BLaER1 treated with 17β-estradiol and CSF1 and Interleukin-3, amounts not matched to agents 10 nM and 100 nM (cell line): ENCODE results near the gene SLC7A1.
A peak's percentile ranks its signal among the peaks of the same experiment; 100 is the strongest.

ENCODE experiments used
- H3K27ac ChIP-seq, 11 experiments: shearing (Covaris generic); formaldehyde crosslinking; 2 replicates each; pipeline ENCODE4 v1.8.1; 2022
- H3K27me3 ChIP-seq, 11 experiments: shearing (Covaris generic); formaldehyde crosslinking; 2 replicates each; pipeline ENCODE4 v1.8.1; 2022
- H3K36me3 ChIP-seq, 11 experiments: shearing (Covaris generic); formaldehyde crosslinking; 2 replicates each; pipeline ENCODE4 v1.8.1; 2022
- H3K4me1 ChIP-seq, 10 experiments: shearing (Covaris generic); formaldehyde crosslinking; 2 replicates each; pipeline ENCODE4 v1.8.1; 2022
- H3K4me2 ChIP-seq, 11 experiments: shearing (Covaris generic); formaldehyde crosslinking; 2 replicates each; pipeline ENCODE4 v1.8.1; 2022
- H3K4me3 ChIP-seq, 10 experiments: shearing (Covaris generic); formaldehyde crosslinking; 2 replicates each; pipeline ENCODE4 v1.8.1; 2022
- H3K9ac ChIP-seq, 11 experiments: shearing (Covaris generic); formaldehyde crosslinking; 2 replicates each; pipeline ENCODE4 v1.8.1; 2022
- H3K9me3 ChIP-seq, 11 experiments: shearing (Covaris generic); formaldehyde crosslinking; replicated peaks in 1 of 11; 2 replicates each; pipeline ENCODE4 v1.8.1; 2022
- H4K20me1 ChIP-seq, 11 experiments: shearing (Covaris generic); formaldehyde crosslinking; 2 replicates each; pipeline ENCODE4 v1.8.1; 2022
- Cebpa-rat ChIP-seq, 11 experiments: shearing (Covaris generic); IDR thresholded peaks; 2 replicates each; pipeline ENCODE4 v1.8.1; 2022

SLC7A1 gene

DNA sequence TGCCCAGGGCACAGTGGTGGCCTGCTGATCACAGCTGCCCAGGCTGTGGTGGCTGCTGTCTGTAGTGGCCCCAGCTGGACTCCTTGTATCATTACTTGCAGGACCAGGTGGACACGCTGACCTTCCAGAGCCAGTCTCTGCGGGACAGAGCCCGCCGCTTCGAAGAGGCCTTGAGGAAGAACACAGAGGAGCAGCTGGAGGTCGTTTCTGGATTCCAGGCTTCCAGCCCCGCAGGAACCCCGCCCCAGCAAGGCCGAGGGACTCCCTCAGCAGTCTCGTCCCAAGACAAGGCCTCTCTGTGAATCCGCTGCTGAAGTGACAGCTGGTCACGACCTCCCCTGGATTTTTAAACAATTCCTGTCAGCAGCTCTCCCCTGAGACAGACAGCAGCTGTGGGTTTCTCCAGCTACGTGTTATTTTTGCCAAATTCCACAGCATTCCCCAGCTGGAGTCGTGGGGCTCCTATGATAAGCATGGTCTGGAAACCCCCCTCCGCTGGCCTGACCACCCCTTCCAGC, 98.3 kb downstream of the SLC7A1 start:
- Histone ChIP-seq H3K4me2 (peak overlapping the region; percentile 72 to 95 (median 86)), H3K27me3 (no peaks in the 10 kb centered on the region; a peak in 1 of 22 replicates), H3K36me3 (no peaks in the 10 kb centered on the region), H4K20me1 (peaks cover 0 to 5% (median 0%) of the 10 kb centered on the region in 11 experiments; a peak in 2 of 22 replicates), H3K4me1 (peaks cover 30 to 37% (median 32%) of the 10 kb centered on the region in 10 experiments), H3K27ac (peak overlapping the region in 8 of 11 experiments; percentile 18 to 59 (median 34); a peak in 11 of 22 replicates), H3K9ac (0 out of 22 replicates have a peak overlapping the region, but pooled peaks of 1 of the 11 experiments have one; percentile 10), H3K4me3 (no peak overlapping the region), H3K9me3 (no peaks in the 10 kb centered on the region)
- no peak for TF ChIP-seq Cebpa-rat (IDR thresholded peaks at IDR 0.05)

GRCh38 chr13:29496241-29496712, 99.2 kb downstream of the SLC7A1 start:
- H4K20me1 ChIP-seq = peaks cover 0 to 5% (median 0%) of the 10 kb centered on the region in 11 experiments; a peak in 2 of 22 replicates
- peak overlapping the region in 1 of 11 experiments; percentile 40; a peak in 1 of 22 replicates for H3K9ac ChIP-seq
- no peaks in the 10 kb centered on the region for H3K36me3 ChIP-seq
- no peak overlapping the region for H3K4me3 ChIP-seq
- peak overlapping the region; percentile 72 to 95 (median 86) for H3K4me2 ChIP-seq
- H3K4me1 ChIP-seq = peaks cover 30 to 37% (median 32%) of the 10 kb centered on the region in 10 experiments
- H3K9me3 ChIP-seq = no peaks in the 10 kb centered on the region
- H3K27ac ChIP-seq = peak overlapping the region in 8 of 11 experiments; percentile 3 to 59 (median 34); a peak in 8 of 22 replicates
- no peak for TF ChIP-seq Cebpa-rat (IDR thresholded peaks at IDR 0.05)
- H3K27me3 ChIP-seq = no peaks in the 10 kb centered on the region; a peak in 1 of 22 replicates

- H3K4me2 ChIP-seq = peak overlapping the region in 2 of 11 experiments; percentile 6 to 95; a peak in 2 of 22 replicates
- H3K36me3 ChIP-seq = no peaks in the 10 kb centered on the region
- peaks cover 0 to 5% (median 0%) of the 10 kb centered on the region in 11 experiments; a peak in 2 of 22 replicates for H4K20me1 ChIP-seq
- peaks cover 22 to 32% (median 27%) of the 10 kb centered on the region in 10 experiments for H3K4me1 ChIP-seq
- H3K27me3 ChIP-seq = no peaks in the 10 kb centered on the region
- no peak overlapping the region for H3K27ac ChIP-seq
- H3K9ac ChIP-seq = no peak overlapping the region
- no peaks in the 10 kb centered on the region for H3K9me3 ChIP-seq
- no peak overlapping the region for H3K4me3 ChIP-seq
- no peak for TF ChIP-seq Cebpa-rat (IDR thresholded peaks at IDR 0.05)
Observed at GRCh38 chr13:29494520-29494919, 101.0 kb downstream of the SLC7A1 start.

DNA sequence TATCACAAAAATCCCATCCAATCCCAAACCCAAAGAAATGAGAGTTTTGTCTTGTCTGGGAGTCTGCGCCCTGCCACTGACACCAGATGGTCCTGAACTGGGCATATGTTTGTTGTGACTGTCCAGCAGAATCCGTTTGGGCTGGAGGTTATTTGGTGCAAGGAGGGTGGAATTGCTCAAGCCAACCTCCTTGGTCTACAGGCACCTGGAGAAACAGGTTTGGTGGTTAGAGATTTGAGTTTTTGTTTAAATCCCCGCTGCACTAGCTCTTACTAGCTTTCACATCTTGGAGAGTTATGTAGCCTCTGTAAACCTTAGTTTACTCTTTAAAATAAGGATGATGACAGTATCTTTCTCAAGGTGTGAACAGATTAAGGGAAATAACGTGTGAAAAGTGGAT, 101.7 kb downstream of the SLC7A1 start:
- peaks cover 22 to 32% (median 27%) of the 10 kb centered on the region in 10 experiments for H3K4me1 ChIP-seq
- H3K27ac ChIP-seq = no peak overlapping the region
- TF ChIP-seq Cebpa-rat (IDR thresholded peaks at IDR 0.05) = no peak
- no peak overlapping the region for H3K4me2 ChIP-seq
- no peaks in the 10 kb centered on the region for H3K9me3 ChIP-seq
- peaks cover 0 to 5% (median 0%) of the 10 kb centered on the region in 11 experiments; a peak in 2 of 22 replicates for H4K20me1 ChIP-seq
- no peak overlapping the region for H3K4me3 ChIP-seq
- no peaks in the 10 kb centered on the region for H3K27me3 ChIP-seq
- no peaks in the 10 kb centered on the region for H3K36me3 ChIP-seq
- no peak overlapping the region for H3K9ac ChIP-seq

DNA sequence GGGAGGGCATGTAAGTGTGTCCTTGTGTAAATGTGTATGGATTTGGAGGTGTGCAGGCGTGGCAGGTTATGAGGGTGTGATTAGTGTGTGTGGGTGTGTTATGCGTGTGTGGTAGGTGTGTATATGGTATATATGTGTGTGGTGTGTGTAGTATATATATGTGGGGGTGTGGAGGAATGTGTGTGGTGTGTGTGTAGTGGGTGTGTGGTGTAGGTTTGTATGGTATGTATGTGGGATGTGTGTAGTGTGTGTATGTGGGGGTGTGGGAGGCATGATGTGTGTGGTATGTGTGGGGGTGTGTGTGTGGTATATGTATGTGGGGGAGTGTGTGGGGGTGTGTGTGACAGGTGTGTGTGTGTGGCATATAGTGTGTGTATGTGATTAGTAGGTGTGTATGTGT, 104.2 kb downstream of the SLC7A1 start:
- no peak for TF ChIP-seq Cebpa-rat (IDR thresholded peaks at IDR 0.05)
- no peak overlapping the region for H3K4me3 ChIP-seq
- H3K9me3 ChIP-seq = no peaks in the 10 kb centered on the region
- H3K4me1 ChIP-seq = peaks cover 13 to 31% (median 21%) of the 10 kb centered on the region in 10 experiments
- no peak overlapping the region for H3K9ac ChIP-seq
- H3K36me3 ChIP-seq = no peaks in the 10 kb centered on the region
- peaks cover 0 to 5% (median 0%) of the 10 kb centered on the region in 11 experiments; a peak in 2 of 22 replicates for H4K20me1 ChIP-seq
- H3K4me2 ChIP-seq = no peak overlapping the region
- H3K27ac ChIP-seq = no peak overlapping the region
- H3K27me3 ChIP-seq = no peaks in the 10 kb centered on the region

- H3K27me3 ChIP-seq = no peaks in the 10 kb centered on the region; a peak in 1 of 22 replicates
- no peak overlapping the region for H3K9ac ChIP-seq
- no peaks in the 10 kb centered on the region for H3K36me3 ChIP-seq
- no peak for TF ChIP-seq Cebpa-rat (IDR thresholded peaks at IDR 0.05)
- H3K9me3 ChIP-seq = no peaks in the 10 kb centered on the region
- H4K20me1 ChIP-seq = no peaks in the 10 kb centered on the region
- no peak overlapping the region for H3K4me3 ChIP-seq
- no peak overlapping the region for H3K27ac ChIP-seq
- H3K4me2 ChIP-seq = no peak overlapping the region
- H3K4me1 ChIP-seq = peaks cover 6 to 28% (median 17%) of the 10 kb centered on the region in 10 experiments
Observed at GRCh38 chr13:29490561-29490885, 105.0 kb downstream of the SLC7A1 start.

DNA sequence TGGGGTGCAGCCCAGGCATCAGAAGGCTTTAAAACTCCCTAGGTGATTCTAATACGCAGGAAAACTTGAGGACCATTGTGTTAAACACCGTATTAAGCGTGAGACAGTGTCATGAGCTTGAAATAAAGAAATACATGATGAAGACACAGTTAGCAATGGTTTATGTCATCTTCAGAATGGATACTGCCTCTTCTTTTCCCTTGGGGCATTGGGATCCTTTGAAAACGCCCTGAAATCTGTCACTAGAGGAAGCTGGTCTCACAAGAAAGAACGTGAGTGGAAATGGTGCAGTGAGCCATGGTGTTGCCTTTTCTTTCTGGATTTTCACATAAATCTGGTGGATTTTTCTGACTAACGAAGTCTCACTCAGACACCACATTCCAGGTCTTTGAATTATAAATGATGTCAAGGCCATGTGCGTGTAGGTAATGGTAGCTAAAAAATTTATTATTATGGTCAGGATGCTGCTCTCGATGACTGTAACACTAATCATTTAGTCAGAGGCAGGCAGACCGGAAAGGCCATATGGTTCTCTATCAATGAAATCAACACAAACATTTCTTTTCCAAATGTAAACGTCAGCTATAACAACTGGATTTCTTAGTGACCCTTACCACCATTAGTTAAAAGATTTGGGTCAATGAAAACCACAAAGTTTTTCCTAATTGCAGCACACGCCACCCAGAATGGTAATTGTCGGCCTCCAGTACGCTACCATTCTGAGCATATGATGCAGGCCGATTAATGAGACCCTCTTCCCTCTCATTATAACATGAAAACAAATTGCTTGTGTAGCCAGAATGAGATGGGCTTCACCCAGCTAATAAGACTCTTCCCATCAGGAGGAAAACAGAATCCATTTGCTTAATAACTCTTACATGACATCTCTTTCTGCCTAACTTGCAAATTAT, 105.6 kb downstream of the SLC7A1 start:
- no peak overlapping the region for H3K27ac ChIP-seq
- peaks cover 3 to 28% (median 20%) of the 10 kb centered on the region in 10 experiments; a peak in 19 of 20 replicates for H3K4me1 ChIP-seq
- H3K36me3 ChIP-seq = no peaks in the 10 kb centered on the region
- H3K9me3 ChIP-seq = no peaks in the 10 kb centered on the region
- no peak overlapping the region for H3K4me3 ChIP-seq
- H3K4me2 ChIP-seq = peak overlapping the region in 1 of 11 experiments; percentile 24; a peak in 2 of 22 replicates
- no peaks in the 10 kb centered on the region for H4K20me1 ChIP-seq
- H3K27me3 ChIP-seq = no peaks in the 10 kb centered on the region; a peak in 1 of 22 replicates
- no peak for TF ChIP-seq Cebpa-rat (IDR thresholded peaks at IDR 0.05)
- H3K9ac ChIP-seq = no peak overlapping the region

GRCh38 chr13:29487466-29488454, 107.7 kb downstream of the SLC7A1 start:
- no peaks in the 10 kb centered on the region; a peak in 1 of 22 replicates for H3K27me3 ChIP-seq
- H3K4me2 ChIP-seq = peak overlapping the region in 1 of 11 experiments; percentile 67; a peak in 1 of 22 replicates
- TF ChIP-seq Cebpa-rat (IDR thresholded peaks at IDR 0.05) = no peak
- no peaks in the 10 kb centered on the region for H3K36me3 ChIP-seq
- H4K20me1 ChIP-seq = peaks cover 0 to 10% (median 5%) of the 10 kb centered on the region in 11 experiments; a peak in 9 of 22 replicates
- H3K4me3 ChIP-seq = no peak overlapping the region
- H3K27ac ChIP-seq = no peak overlapping the region
- H3K9me3 ChIP-seq = no peaks in the 10 kb centered on the region
- H3K4me1 ChIP-seq = peaks cover 23 to 50% (median 34%) of the 10 kb centered on the region in 10 experiments
- no peak overlapping the region for H3K9ac ChIP-seq
